ENCODE measurements around the gene PMVK.
"Not testable (repeated sequence)": the region's sequence is repeated elsewhere in the genome, so short reads cannot be mapped to it uniquely, and the experiment has no call there.

PMVK gene

GRCh38 chr1:154936555-154937084 is at the start of gene PMVK:
PMVK (minus strand) TSS chr1:154936719; CDS start chr1:154936685, 34 bp downstream.
- peak; percentile 95 for DNase-seq

- DNase-seq, result no peak
Measured at GRCh38 chr1:154983776-154984466, 47.4 kb upstream of the PMVK start.

- DNase-seq, result peak; percentile 96
Measured at GRCh38 chr1:154982897-154983648, 46.6 kb upstream of the PMVK start, which contains the start of gene FLAD1. FLAD1 (plus strand) TSS chr1:154983344; CDS start chr1:154983695, 351 bp downstream.

- no peak for DNase-seq
Measured at GRCh38 chr1:154982341-154982740, 45.8 kb upstream of the PMVK start.

- no peak for DNase-seq
Measured at GRCh38 chr1:154978360-154978759, 41.8 kb upstream of the PMVK start.

- not testable (repeated sequence) for DNase-seq
Measured at GRCh38 chr1:154977762-154978161, 41.2 kb upstream of the PMVK start.

GRCh38 chr1:154975409-154976059 is 39.0 kb upstream of the PMVK start:
- peak; percentile 56 for DNase-seq

GRCh38 chr1:154974808-154975408 is 38.4 kb upstream of the PMVK start:
- DNase-seq, result peak; percentile 91

GRCh38 chr1:154974102-154974807 is 37.7 kb upstream of the PMVK start, which contains the start of gene CKS1B:
CKS1B (plus strand) TSS chr1:154974681; CDS start chr1:154974746, 65 bp downstream.
- DNase-seq, result peak; percentile 95

GRCh38 chr1:154973344-154974101 is 37.0 kb upstream of the PMVK start:
- DNase-seq, result peak; percentile 91

- DNase-seq, result no peak
Measured at GRCh38 chr1:154972517-154973343, 36.2 kb upstream of the PMVK start.

- DNase-seq, result no peak
Measured at GRCh38 chr1:154972213-154972516, 35.6 kb upstream of the PMVK start.

- DNase-seq, result no peak
Measured at GRCh38 chr1:154971341-154971998, 35.0 kb upstream of the PMVK start.

GRCh38 chr1:154970631-154971340 is 34.3 kb upstream of the PMVK start, which contains the start of gene SHC1:
SHC1 (minus strand) TSS chr1:154970747; CDS start chr1:154970526, 221 bp downstream.
- DNase-seq, result peak; percentile 53

- no peak for DNase-seq
Measured at GRCh38 chr1:154969860-154970452, 33.4 kb upstream of the PMVK start.

GRCh38 chr1:154969246-154969645 is 32.7 kb upstream of the PMVK start:
- DNase-seq, result no peak

- no peak for DNase-seq
Measured at GRCh38 chr1:154968731-154969130, 32.2 kb upstream of the PMVK start.

GRCh38 chr1:154967331-154967950 is 30.9 kb upstream of the PMVK start:
- no peak for DNase-seq

Measured in activated naive CD4-positive, alpha-beta T cell treated with anti-CD3 and anti-CD28 coated beads, Interleukin-2, amount 50 U/mL, for 16 hours (primary cell).